NCI-H748 (cell line): Measurements from ENCODE around the gene HCN3.
"Not testable (repeated sequence)": the region's sequence is repeated elsewhere in the genome, so short reads cannot be mapped to it uniquely, and the experiment has no call there.

Source experiments
- DNase-seq: peaks from one replicate; lab custom pipeline; 2025; ENCODE audit not compliant: unreplicated experiment; lab: John Stamatoyannopoulos, UW

The HCN3 gene

DNA sequence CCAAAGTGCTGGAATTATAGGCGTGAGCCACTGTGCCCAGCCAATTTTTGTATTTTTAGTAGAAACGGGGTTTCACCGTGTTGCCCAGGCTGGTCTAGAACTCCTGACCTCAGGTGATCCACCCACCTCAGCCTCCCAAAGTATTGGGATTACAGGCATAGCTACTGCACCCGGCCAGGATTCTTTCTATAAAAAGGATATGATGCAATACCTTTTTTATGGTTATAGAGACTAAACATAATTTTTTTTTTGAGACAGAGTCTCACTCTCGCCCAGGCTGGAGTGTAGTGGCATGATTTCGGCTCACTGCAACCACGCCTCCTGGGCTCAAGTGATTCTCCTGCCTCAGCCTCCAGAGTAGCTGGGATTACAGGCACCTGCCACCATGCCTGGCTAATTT, 51.6 kb downstream of the HCN3 start:
- not testable (repeated sequence) for DNase-seq

DNA sequence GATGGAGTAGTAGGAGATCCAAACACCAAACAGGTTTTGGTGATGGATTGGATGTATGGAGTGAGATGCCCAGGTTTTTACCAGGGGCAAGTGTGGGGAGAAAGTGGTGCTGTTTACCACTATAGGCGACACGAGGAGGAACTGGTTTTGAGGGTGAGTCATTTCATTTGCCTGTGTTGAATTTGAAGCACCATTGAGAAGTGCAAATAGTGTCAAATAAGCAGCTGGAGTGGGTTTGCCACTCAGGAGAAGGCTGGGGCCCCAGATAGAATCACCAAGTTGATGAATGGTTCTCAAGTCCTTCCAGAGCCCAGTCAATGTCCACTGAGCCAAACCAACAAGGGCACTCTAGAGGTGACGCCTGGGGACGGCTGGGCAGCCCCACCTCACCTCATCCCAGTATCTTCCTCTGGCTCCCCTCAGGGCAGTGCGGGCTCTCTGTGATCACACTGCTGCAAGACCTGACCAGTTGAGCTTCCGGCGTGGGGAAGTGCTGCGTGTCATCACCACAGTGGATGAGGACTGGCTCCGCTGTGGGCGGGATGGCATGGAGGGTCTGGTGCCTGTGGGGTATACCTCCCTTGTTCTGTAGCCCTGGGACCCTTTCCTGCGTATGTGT, 52.8 kb downstream of the HCN3 start:
- no peak for DNase-seq

DNA sequence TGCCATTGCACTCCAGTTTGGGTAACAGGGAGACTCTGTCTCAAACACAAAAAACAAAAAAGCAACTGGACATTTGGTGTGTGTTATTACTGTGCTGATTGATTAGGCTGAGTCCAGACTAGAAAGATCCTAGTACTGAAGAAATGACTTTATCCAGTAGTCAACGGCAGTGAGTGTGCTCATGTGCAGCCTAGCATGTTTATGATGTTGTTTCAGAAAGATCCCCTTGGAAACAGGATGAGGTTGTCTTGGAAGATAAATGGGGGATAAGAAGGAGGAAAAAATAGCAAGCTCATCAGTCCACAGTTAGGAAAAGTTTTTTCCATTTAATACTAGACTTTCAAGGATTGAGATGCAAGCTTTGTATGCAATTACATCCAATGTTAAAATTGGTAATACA, 57.7 kb downstream of the HCN3 start:
- no peak for DNase-seq
